GM12864 (cell line): ENCODE results near the gene FRAT1.

Experiments
- DNase-seq: peaks from one replicate; pipeline ENCODE4 v3.0.0-alpha.2; 2011; ENCODE audit warnings: low read depth
- H3K4me3 ChIP-seq: 2 replicates; pipeline ENCODE4 v1.5.1; 2011; ENCODE audit warnings: mild to moderate bottlenecking, low read depth, low read length, control low read depth
- CTCF ChIP-seq: IDR thresholded peaks from 2 replicates; pipeline ENCODE4 v1.5.1; 2011; ENCODE audit warnings: low read depth, mild to moderate bottlenecking, moderate library complexity, low read length, control low read depth, inconsistent platforms; ENCODE audit errors: missing control alignments

Gene FRAT1

GRCh38 chr10:97297556-97298222 lies 21.4 kb upstream of the FRAT1 start:
- no peak for DNase-seq
- H3K4me3 ChIP-seq, result no peak overlapping the region
- TF ChIP-seq CTCF, result no peak

- TF ChIP-seq CTCF, result no peak
- no peak overlapping the region for H3K4me3 ChIP-seq
- no peak for DNase-seq
Observed at GRCh38 chr10:97298223-97298571, 20.9 kb upstream of the FRAT1 start.

GRCh38 chr10:97300980-97301379 lies 18.1 kb upstream of the FRAT1 start:
- no peak for TF ChIP-seq CTCF
- DNase-seq, result no peak
- H3K4me3 ChIP-seq, result no peak overlapping the region

- TF ChIP-seq CTCF, result no peak
- DNase-seq, result no peak
- no peak overlapping the region for H3K4me3 ChIP-seq
Observed at GRCh38 chr10:97302088-97302791, 16.8 kb upstream of the FRAT1 start.

GRCh38 chr10:97307441-97307840 lies 11.6 kb upstream of the FRAT1 start:
- H3K4me3 ChIP-seq, result no peak overlapping the region
- TF ChIP-seq CTCF, result no peak
- no peak for DNase-seq

- no peak for DNase-seq
- TF ChIP-seq CTCF, result no peak
- no peak overlapping the region for H3K4me3 ChIP-seq
Observed at GRCh38 chr10:97307866-97308780, 10.9 kb upstream of the FRAT1 start.
